Activated CD4-positive, alpha-beta T cell treated with anti-CD3 and anti-CD28 coated beads, Interleukin-2, amount 50 U/mL, for 48 hours (primary cell): ENCODE measurements around the gene OR51F2.
"Not testable (repeated sequence)": the region's sequence is repeated elsewhere in the genome, so short reads cannot be mapped to it uniquely, and the experiment has no call there.

ENCODE experiments used
- DNase-seq, 2 experiments: peaks; one replicate each; pipeline ENCODE4 v3.0.0-alpha.2; 2020

OR51F2 gene

DNA sequence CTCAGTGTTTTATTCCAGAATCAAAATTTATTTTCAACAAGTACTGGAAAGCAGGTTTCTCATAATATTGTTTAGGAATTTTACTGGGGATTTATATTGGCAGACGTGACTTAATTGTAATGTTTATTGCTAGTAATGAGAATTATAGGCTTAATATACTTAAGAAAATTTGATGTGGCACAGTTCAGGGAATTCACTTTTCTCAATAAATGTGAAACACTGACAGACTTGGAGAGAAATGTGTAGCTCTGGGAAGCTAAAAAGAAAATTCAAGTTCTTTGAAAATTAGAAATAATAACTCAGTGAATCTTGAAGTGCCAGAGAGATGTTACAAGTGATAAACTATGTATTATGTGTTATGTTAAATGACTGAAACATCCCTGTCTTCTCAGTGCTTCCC is at the start of gene OR51F2:
OR51F2 (plus strand) TSS at position 301 of the 400 bp plus-strand sequence. CDS start 101 bp downstream, outside the sequence.
- DNase-seq = no peak

GRCh38 chr11:4782454-4782853 is 38.7 kb upstream of the OR51F2 start:
- no peak for DNase-seq

GRCh38 chr11:4797206-4797605 is 23.9 kb upstream of the OR51F2 start:
- DNase-seq = no peak

GRCh38 chr11:4798427-4799183 is 22.5 kb upstream of the OR51F2 start:
- DNase-seq = no peak

GRCh38 chr11:4801316-4801715 is 19.8 kb upstream of the OR51F2 start:
- DNase-seq = not testable (repeated sequence)

DNA sequence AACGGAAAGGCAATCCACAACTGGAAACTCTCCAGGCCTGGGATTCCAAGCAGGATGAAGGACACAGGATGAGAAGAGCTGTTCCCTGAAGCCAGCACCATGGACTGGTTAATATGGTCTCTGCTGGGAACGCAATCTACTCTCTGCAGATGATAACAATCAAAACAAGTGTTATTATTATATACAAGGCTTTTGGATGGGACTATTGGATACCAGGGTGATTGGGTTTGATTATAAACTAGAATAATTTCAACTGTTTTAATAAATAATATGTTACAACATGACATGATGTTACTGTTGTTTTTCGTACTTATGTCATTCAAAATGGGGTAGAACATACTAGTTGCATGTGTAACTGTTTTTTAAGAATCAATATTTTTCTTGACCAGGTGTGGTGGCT is 16.8 kb upstream of the OR51F2 start, which contains the start of gene OR52R1:
OR52R1 (minus strand) TSS at position 101 of the 400 bp plus-strand sequence; CDS start at position 101, 0 bp downstream.
- no peak for DNase-seq

- DNase-seq = no peak
Observed at GRCh38 chr11:4808476-4808875, 12.6 kb upstream of the OR51F2 start.

- no peak for DNase-seq
Observed at GRCh38 chr11:4809246-4809645, 11.9 kb upstream of the OR51F2 start.

GRCh38 chr11:4825132-4825531 is 4.0 kb downstream of the OR51F2 start:
- DNase-seq = no peak

DNA sequence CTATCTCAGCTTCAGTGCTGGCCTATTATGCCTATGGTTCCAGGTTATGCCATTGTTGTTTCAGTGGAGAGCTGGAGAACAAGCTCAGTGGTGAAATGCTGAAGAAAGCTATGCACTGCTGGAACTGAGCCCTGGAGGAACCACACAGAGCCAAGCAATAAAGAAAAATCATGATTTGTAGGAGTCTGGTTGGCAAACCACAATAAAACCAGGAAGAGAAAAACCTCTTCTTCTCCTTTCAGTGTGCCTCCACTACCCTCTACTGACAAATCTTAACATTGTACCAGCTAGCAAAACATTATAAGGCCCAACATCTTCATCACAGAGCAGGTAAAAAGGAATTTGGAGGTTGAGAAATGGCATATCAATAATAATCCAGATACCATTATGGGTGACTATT is 5.3 kb downstream of the OR51F2 start:
- DNase-seq = no peak

GRCh38 chr11:4830346-4830745 is 9.2 kb downstream of the OR51F2 start:
- DNase-seq = no peak

GRCh38 chr11:4830909-4831308 is 9.8 kb downstream of the OR51F2 start:
- DNase-seq = no peak

DNA sequence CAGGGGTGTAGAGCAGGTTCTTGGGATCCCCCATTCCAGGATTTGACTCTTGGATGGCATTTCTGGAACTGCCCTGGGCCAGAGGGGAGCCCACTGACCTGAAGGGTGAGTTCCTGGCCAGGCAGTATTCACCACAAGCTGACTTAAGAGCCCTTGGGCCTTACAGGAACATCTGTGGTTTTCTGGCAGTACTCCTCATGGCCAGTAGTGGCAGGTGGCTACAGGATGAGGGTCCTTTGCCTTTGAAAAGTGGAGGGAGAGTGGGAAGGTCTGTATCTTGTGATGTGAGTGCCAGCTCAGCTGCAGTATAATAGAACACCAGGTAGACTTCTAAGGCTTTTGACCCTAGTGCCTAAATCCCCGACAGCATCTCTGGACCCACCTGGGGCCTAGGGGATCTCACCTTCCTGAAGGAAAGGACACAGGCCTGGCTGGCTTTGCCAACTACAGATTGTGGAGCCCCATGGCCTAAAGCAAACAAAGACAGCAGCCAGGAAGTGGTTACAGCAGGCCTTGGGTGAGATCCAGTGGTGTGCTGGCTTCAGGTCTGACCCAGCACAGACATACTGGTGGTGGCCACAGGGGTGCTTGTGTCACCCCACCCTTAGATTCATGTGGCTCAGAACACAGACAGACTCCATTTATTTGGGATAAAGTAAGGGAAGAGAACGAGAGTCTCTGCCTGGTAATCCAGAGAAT is 18.9 kb downstream of the OR51F2 start:
- no peak for DNase-seq

- no peak for DNase-seq
Observed at GRCh38 chr11:4848908-4849532, 27.9 kb downstream of the OR51F2 start, which contains the start of gene OR51S1. TSS of gene OR51S1 (minus strand) at chr11:4849208. CDS start at chr11:4849208, 0 bp downstream.

DNA sequence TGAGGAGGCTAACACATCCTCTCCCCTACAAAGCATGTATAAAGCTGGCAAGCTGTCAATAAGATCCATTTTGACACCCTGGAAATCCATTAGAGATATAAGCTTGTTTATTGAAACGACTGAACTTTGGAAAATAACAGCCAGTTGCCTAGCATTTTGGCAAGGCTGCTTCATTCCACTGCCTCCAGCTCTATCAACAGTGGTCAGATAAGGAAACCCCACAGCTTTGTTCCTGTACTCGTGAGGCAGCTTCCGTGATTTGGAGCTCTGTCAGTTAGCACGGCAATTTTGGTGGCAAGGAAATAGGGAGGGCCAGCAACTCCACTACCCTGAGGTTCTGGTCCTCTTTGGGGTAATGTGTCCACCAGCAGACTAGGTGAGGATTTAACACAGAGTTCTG is 29.9 kb downstream of the OR51F2 start:
- DNase-seq = no peak

- not testable (repeated sequence) for DNase-seq
Observed at GRCh38 chr11:4854286-4854685, 33.2 kb downstream of the OR51F2 start.

- DNase-seq = no peak
Observed at GRCh38 chr11:4862447-4863236, 41.5 kb downstream of the OR51F2 start.

- no peak for DNase-seq
Observed at GRCh38 chr11:4863876-4864275, 42.8 kb downstream of the OR51F2 start.

GRCh38 chr11:4865855-4866254 is 44.7 kb downstream of the OR51F2 start:
- no peak for DNase-seq
